Panc1 (cell line): Measurements from ENCODE around the gene ITGB4.

Experiments
- CTCF ChIP-seq: fragments of 450-650 bp; IDR thresholded peaks from 2 replicates; pipeline ENCODE4 v1.5.1; 2017; ENCODE audit warnings: mild to moderate bottlenecking
- POLR2AphosphoS5 ChIP-seq: IDR thresholded peaks from 2 replicates; pipeline ENCODE4 v1.6.1; 2012; ENCODE audit warnings: mild to moderate bottlenecking, low read depth, low read length, moderate library complexity
- TCF7L2 ChIP-seq: IDR thresholded peaks from 2 replicates; pipeline ENCODE4 v1.6.1; 2011; ENCODE audit warnings: mild to moderate bottlenecking, low read depth, low read length, inconsistent platforms

GRCh38 chr17:75712446-75712845 lies 8.8 kb upstream of the ITGB4 start:
- no peak for TF ChIP-seq CTCF
- TF ChIP-seq TCF7L2: no peak
- TF ChIP-seq POLR2AphosphoS5: no peak
